Astrocyte (in vitro differentiated cells and primary cell): Measurements from ENCODE around the gene CECR2. TPM values are rescaled to one million over a fixed set of nuclear protein-coding genes. Genes with fewer than 3 reads are reported as not detected.

Experiments used
- DNase-seq: peaks from one replicate; pipeline ENCODE4 v3.0.0-alpha.2; 2010; ENCODE audit warnings: low read depth
- FAIRE-seq: peaks from 2 replicates; lab custom pipeline; 2011; peaks lifted over from hg19 to GRCh38; lab: Jason Lieb, UNC
- H2AFZ ChIP-seq: 2 replicates; pipeline ENCODE4 v1.6.0; 2012; ENCODE audit warnings: low read depth, low read length, inconsistent platforms
- H3K27ac ChIP-seq: 2 replicates; pipeline ENCODE4 v1.5.1; 2011; ENCODE audit warnings: low read depth, low read length, inconsistent platforms
- H3K27me3 ChIP-seq: 2 replicates; pipeline ENCODE4 v1.6.0; 2011; ENCODE audit warnings: low read length, inconsistent platforms; ENCODE audit not compliant: insufficient read depth
- H3K36me3 ChIP-seq: 2 replicates; pipeline ENCODE4 v1.5.1; 2011; ENCODE audit warnings: low read length, inconsistent platforms; ENCODE audit not compliant: insufficient read depth
- H3K4me1 ChIP-seq: 2 replicates; pipeline ENCODE4 v1.5.1; 2011; ENCODE audit warnings: low read length, inconsistent platforms; ENCODE audit not compliant: insufficient read depth
- H3K4me2 ChIP-seq: 2 replicates; pipeline ENCODE4 v1.6.0; 2012; ENCODE audit warnings: low read length, inconsistent platforms
- H3K4me3 ChIP-seq: 2 replicates; pipeline ENCODE4 v1.5.1; 2011; ENCODE audit warnings: low read depth, mild to moderate bottlenecking, low read length, inconsistent platforms; ENCODE audit not compliant: insufficient read depth
- H3K79me2 ChIP-seq: 2 replicates; pipeline ENCODE4 v1.6.0; 2012; ENCODE audit warnings: mild to moderate bottlenecking, low read length, inconsistent platforms; ENCODE audit not compliant: insufficient read depth
- H3K9ac ChIP-seq: 2 replicates; pipeline ENCODE4 v1.6.0; 2012; ENCODE audit warnings: mild to moderate bottlenecking, low read length, inconsistent platforms
- H3K9me3 ChIP-seq: 2 replicates; pipeline ENCODE4 v1.5.1; 2012; ENCODE audit warnings: low read depth, mild to moderate bottlenecking, low read length, inconsistent platforms; ENCODE audit not compliant: insufficient read depth
- H4K20me1 ChIP-seq: 2 replicates; pipeline ENCODE4 v1.6.0; 2012; ENCODE audit warnings: low read length, inconsistent platforms; ENCODE audit not compliant: insufficient read depth
- H3K27ac Mint-ChIP-seq: one replicate; pipeline ENCODE4 v1.8.0; 2021; ENCODE audit warnings: mild to moderate bottlenecking, mixed read lengths; ENCODE audit not compliant: unreplicated experiment
- H3K27me3 Mint-ChIP-seq: one replicate; pipeline ENCODE4 v1.8.0; 2021; ENCODE audit warnings: low read depth, mixed read lengths; ENCODE audit not compliant: unreplicated experiment
- H3K36me3 Mint-ChIP-seq: one replicate; pipeline ENCODE4 v1.8.0; 2021; ENCODE audit warnings: low read depth, mixed read lengths; ENCODE audit not compliant: unreplicated experiment
- H3K4me1 Mint-ChIP-seq: one replicate; pipeline ENCODE4 v1.8.0; 2021; ENCODE audit warnings: low read depth, mixed read lengths; ENCODE audit not compliant: unreplicated experiment
- H3K4me3 Mint-ChIP-seq: one replicate; pipeline ENCODE4 v1.8.0; 2021; ENCODE audit warnings: mild to moderate bottlenecking, moderate library complexity, mixed read lengths; ENCODE audit not compliant: unreplicated experiment
- H3K9me3 Mint-ChIP-seq: one replicate; pipeline ENCODE4 v1.8.0; 2021; ENCODE audit warnings: mild to moderate bottlenecking, mixed read lengths; ENCODE audit not compliant: unreplicated experiment
- CTCF ChIP-seq: IDR thresholded peaks from 2 replicates; pipeline ENCODE4 v1.5.1; 2011; ENCODE audit warnings: low read depth, mild to moderate bottlenecking, inconsistent platforms, low read length, moderate library complexity; ENCODE audit not compliant: insufficient read depth
- EZH2 ChIP-seq: IDR thresholded peaks from 2 replicates; pipeline ENCODE4 v1.6.1; 2012; ENCODE audit warnings: mild to moderate bottlenecking, low read length, inconsistent platforms; ENCODE audit not compliant: insufficient read depth
- total RNA-seq: library from RNA; stranded (reverse); gene quantifications from 2 replicates; pipeline ENCODE4 v1.2.1, GENCODE V29; 2021

Gene CECR2
- total RNA-seq, 1 donor from 2014 or later: 15.7 TPM

DNA sequence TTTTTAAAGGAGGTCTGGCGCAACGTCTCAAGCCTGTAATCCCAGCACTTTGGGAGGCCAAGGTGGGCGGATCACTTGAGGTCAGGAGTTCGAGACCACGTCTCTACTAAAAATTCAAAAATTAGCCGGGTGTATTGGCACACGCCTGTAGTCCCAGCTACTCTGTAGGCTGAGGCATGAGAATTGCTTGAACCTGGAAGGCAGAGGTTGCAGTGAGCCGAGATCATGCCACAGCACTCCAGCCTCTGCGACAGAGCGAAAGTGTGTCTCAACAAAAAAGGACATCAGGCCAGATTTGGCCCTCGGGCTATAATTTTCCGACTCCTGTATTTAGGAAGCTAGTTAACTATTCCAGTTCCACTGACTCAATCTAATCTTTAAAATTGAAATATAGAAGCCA is 115.3 kb downstream of the CECR2 start:
- H3K4me3 Mint-ChIP-seq: no peak overlapping the region
- no peaks in the 10 kb centered on the region for H3K27me3 Mint-ChIP-seq
- no peak for DNase-seq
- H3K4me2 ChIP-seq: no peak overlapping the region
- H3K36me3 Mint-ChIP-seq: peaks cover 11% of the 10 kb centered on the region
- no peaks in the 10 kb centered on the region for H4K20me1 ChIP-seq
- H3K9me3 ChIP-seq: no peaks in the 10 kb centered on the region
- no peak overlapping the region for H3K27ac ChIP-seq
- H3K4me1 ChIP-seq: no peaks in the 10 kb centered on the region
- H3K36me3 ChIP-seq: no peaks in the 10 kb centered on the region
- H3K27ac Mint-ChIP-seq: no peak overlapping the region
- no peak overlapping the region for H3K9ac ChIP-seq
- no peak for FAIRE-seq
- no peaks in the 10 kb centered on the region for H3K9me3 Mint-ChIP-seq
- H2AFZ ChIP-seq: no peak overlapping the region
- H3K27me3 ChIP-seq: no peaks in the 10 kb centered on the region
- H3K4me3 ChIP-seq: no peak overlapping the region
- TF ChIP-seq EZH2 (no peak), CTCF (no peak)
- no peaks in the 10 kb centered on the region for H3K4me1 Mint-ChIP-seq
- H3K79me2 ChIP-seq: no peaks in the 10 kb centered on the region

DNA sequence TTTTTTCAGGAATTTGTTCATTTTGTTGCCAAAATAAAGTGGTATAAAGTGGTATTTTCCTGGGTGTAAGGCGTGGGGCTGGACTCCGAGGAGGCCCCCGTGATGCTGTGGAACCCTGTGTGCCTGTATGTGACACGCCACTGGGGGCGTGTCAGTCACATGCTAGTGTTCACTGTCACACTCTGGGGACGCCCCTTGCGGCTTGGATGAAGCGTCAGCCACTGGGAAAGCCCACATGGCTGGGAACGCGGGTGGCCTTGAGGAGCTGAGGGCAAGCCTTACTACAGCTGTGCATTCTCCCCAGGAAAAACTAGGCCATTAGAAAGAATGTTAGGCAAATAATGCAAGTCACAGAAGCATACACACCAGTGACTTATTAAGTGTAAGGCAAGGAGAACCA is 117.1 kb downstream of the CECR2 start:
- H3K36me3 Mint-ChIP-seq: peaks cover 10% of the 10 kb centered on the region
- Histone ChIP-seq H3K27me3 (no peaks in the 10 kb centered on the region), H2AFZ (no peak overlapping the region), H3K9ac (no peak overlapping the region), H3K27ac (no peak overlapping the region), H3K4me3 (no peak overlapping the region), H3K36me3 (no peaks in the 10 kb centered on the region), H3K4me2 (no peak overlapping the region), H3K4me1 (no peaks in the 10 kb centered on the region), H3K9me3 (no peaks in the 10 kb centered on the region), H3K79me2 (no peaks in the 10 kb centered on the region), H4K20me1 (no peaks in the 10 kb centered on the region)
- no peak for DNase-seq
- no peaks in the 10 kb centered on the region for H3K9me3 Mint-ChIP-seq
- no peak for FAIRE-seq
- no peaks in the 10 kb centered on the region for H3K4me1 Mint-ChIP-seq
- TF ChIP-seq EZH2 (no peak), CTCF (no peak)
- H3K4me3 Mint-ChIP-seq: no peak overlapping the region
- no peaks in the 10 kb centered on the region for H3K27me3 Mint-ChIP-seq
- H3K27ac Mint-ChIP-seq: no peak overlapping the region

DNA sequence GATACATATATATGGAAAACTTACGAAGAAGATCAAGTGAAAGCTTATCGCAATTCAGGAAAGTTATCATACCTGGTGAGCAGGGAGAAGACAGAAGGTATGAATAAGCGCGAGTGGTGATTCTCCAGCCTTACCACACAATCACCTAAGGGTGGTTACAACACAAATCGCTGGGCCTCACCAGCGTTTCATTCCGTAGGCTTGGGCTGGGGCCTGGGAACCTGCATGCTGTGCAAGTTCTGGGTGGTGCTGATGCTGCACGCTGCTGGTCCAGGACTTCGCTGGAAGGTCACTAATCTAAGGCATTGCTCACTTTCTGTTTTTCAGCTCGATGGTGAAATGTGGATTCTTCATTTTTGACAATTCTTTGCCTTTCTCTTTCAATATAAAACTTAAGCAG is 117.5 kb downstream of the CECR2 start:
- H3K9me3 ChIP-seq: no peaks in the 10 kb centered on the region
- H3K4me2 ChIP-seq: no peak overlapping the region
- H3K4me3 Mint-ChIP-seq: no peak overlapping the region
- no peak overlapping the region for H3K27ac ChIP-seq
- no peaks in the 10 kb centered on the region for H3K4me1 ChIP-seq
- DNase-seq (no peak), FAIRE-seq (no peak)
- H3K9ac ChIP-seq: no peak overlapping the region
- no peaks in the 10 kb centered on the region for H4K20me1 ChIP-seq
- H3K9me3 Mint-ChIP-seq: no peaks in the 10 kb centered on the region
- no peak overlapping the region for H2AFZ ChIP-seq
- no peaks in the 10 kb centered on the region for H3K27me3 Mint-ChIP-seq
- no peaks in the 10 kb centered on the region for H3K36me3 ChIP-seq
- H3K4me3 ChIP-seq: no peak overlapping the region
- H3K4me1 Mint-ChIP-seq: no peaks in the 10 kb centered on the region
- no peaks in the 10 kb centered on the region for H3K79me2 ChIP-seq
- H3K27ac Mint-ChIP-seq: no peak overlapping the region
- peaks cover 6% of the 10 kb centered on the region for H3K36me3 Mint-ChIP-seq
- TF ChIP-seq EZH2 (no peak), CTCF (no peak)
- H3K27me3 ChIP-seq: no peaks in the 10 kb centered on the region
